Aorta (tissue), 5 donors: ENCODE results near the gene CACNA1D. TPM values are rescaled to one million over a fixed set of nuclear protein-coding genes. Genes with fewer than 3 reads are reported as not detected.

Experiments
- ATAC-seq: fragments of 200-7000 bp; cut with Tn5 transposase; one replicate; pipeline ENCODE4 v1.9.1; 2022; ENCODE audit warnings: moderate library complexity; ENCODE audit not compliant: low FRiP score
- DNase-seq, 2 donors: peaks; one replicate each; pipeline ENCODE4 v3.0.0-alpha.2; 2020
- H3K27ac ChIP-seq, 2 donors: one replicate each; pipeline ENCODE4 v1.5.1; 2013; ENCODE audit warnings: low read length in 2 of 2, mild to moderate bottlenecking in 2 of 2, moderate library complexity in 2 of 2, control low read depth in 1 of 2, inconsistent platforms in 1 of 2, low read depth in 1 of 2
- H3K27me3 ChIP-seq, 2 donors: one replicate each; pipeline ENCODE4 v1.6.1; 2013; ENCODE audit warnings: control low read depth in 1 of 2, low read length in 1 of 2, mild to moderate bottlenecking in 1 of 2, moderate library complexity in 1 of 2; ENCODE audit not compliant: insufficient read depth in 2 of 2, control insufficient read depth in 1 of 2
- H3K36me3 ChIP-seq, 2 donors: one replicate each; pipeline ENCODE4 v1.6.1; 2013; ENCODE audit warnings: control low read depth in 1 of 2, low read length in 1 of 2, mild to moderate bottlenecking in 1 of 2; ENCODE audit not compliant: insufficient read depth in 2 of 2, control insufficient read depth in 1 of 2
- H3K4me1 ChIP-seq, 2 donors: one replicate each; pipeline ENCODE4 v1.6.1; 2013; ENCODE audit warnings: low read length in 2 of 2, control low read depth in 1 of 2, mild to moderate bottlenecking in 1 of 2, moderate library complexity in 1 of 2; ENCODE audit not compliant: insufficient read depth in 2 of 2, control insufficient read depth in 1 of 2
- H3K4me3 ChIP-seq, 2 donors: one replicate each; pipeline ENCODE4 v1.5.1; 2013; ENCODE audit warnings: low read length in 2 of 2, control low read depth in 1 of 2, mild to moderate bottlenecking in 1 of 2
- H3K9me3 ChIP-seq: one replicate; pipeline ENCODE4 v1.6.1; 2013; ENCODE audit warnings: mild to moderate bottlenecking, low read length; ENCODE audit not compliant: control insufficient read depth
- WGBS, 2 donors: extraction: QIAGEN DNeasy Blood & Tissue Kit; methylation state at CpG; one replicate each; pipeline ENCODE4 v1.1.7; 2013; 5-methylcytosine and 5-hydroxymethylcytosine counted together
- intact Hi-C, 2 donors: fragments of 100-400 bp; cut with DNase I; formaldehyde crosslinking; loops; one replicate each; pipeline versions ENCODE4 v1.14.2 to v1.15.0; 2022
- polyA plus RNA-seq, 2 donors: library from polyadenylated mRNA; stranded (reverse); fragments of 200-250 nt; gene quantifications; one replicate each; pipeline ENCODE4 v1.2.3, GENCODE V29; 2013
- total RNA-seq, 2 donors: library from RNA; stranded (reverse); fragmentation: NEBNext Ultra II Directional; extraction: Animal tissue kit (Norgen Biotek cat#: 25700); gene quantifications; one replicate each; pipeline ENCODE4 v1.2.1, GENCODE V29; 2021
- donor health status: healthy with polysubstance abuse.
- donor health status: Bipolar disorder and iron deficiency.
- donor health status: DM: no; HTN: no; CAD: no.
- donor health status: DM: no; HTN: no; CAD: no.
- donor health status: DM: yes; HTN: yes; CAD: no.

CACNA1D gene
- total and polyA plus RNA-seq, 4 donors = 0.25 to 7.4 (median 0.78) TPM; not detected in 1

DNA sequence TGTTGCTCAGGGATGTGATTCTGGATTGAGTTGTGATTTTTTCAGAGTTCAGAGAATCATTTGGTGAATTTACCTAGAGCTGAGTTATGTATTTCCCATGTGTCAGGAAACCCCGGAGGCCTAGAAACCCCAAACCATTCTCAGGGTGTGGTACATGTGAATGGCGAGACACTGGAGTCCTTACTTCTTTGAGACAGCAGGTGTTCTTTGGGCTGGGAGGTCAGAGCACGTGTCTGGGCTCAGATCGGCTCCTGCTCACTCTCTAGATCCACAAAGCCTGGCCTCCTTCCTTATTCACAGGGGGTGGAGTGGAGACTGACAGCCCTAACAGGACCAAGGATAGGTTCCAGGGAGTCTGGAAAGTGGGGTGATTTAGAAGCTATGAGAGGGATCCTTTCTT, 206.0 kb downstream of the CACNA1D start:
- DNase-seq (no peak), ATAC-seq (no peak)
- WGBS, 2 donors = 76 to 81% methylated on average over 4 of the region's 4 CpGs
- no peaks in the 10 kb centered on the region for H3K27me3 ChIP-seq
- H3K27ac ChIP-seq = no peak overlapping the region
- H3K4me1 ChIP-seq = no peaks in the 10 kb centered on the region
- H3K4me3 ChIP-seq = no peak overlapping the region
- H3K9me3 ChIP-seq = no peaks in the 10 kb centered on the region
- no peaks in the 10 kb centered on the region for H3K36me3 ChIP-seq
- intact Hi-C loops = no loop called here

GRCh38 chr3:53702776-53703530, 208.5 kb downstream of the CACNA1D start:
- H3K36me3 ChIP-seq = no peaks in the 10 kb centered on the region
- no peaks in the 10 kb centered on the region for H3K27me3 ChIP-seq
- no peaks in the 10 kb centered on the region for H3K9me3 ChIP-seq
- H3K4me1 ChIP-seq = no peaks in the 10 kb centered on the region
- 88 to 91% methylated on average over 14 of the region's 14 CpGs for WGBS, 2 donors
- no peak for ATAC-seq
- no peak overlapping the region for H3K4me3 ChIP-seq
- no peak for DNase-seq
- intact Hi-C loops = no loop called here
- no peak overlapping the region for H3K27ac ChIP-seq

- DNase-seq = no peak
- WGBS, 2 donors = 86 to 91% methylated on average over 14 of the region's 14 CpGs
- no peak for ATAC-seq
- Histone ChIP-seq H3K4me3 (no peak overlapping the region), H3K9me3 (no peaks in the 10 kb centered on the region), H3K27me3 (no peaks in the 10 kb centered on the region), H3K36me3 (no peaks in the 10 kb centered on the region), H3K4me1 (no peaks in the 10 kb centered on the region), H3K27ac (no peak overlapping the region)
- intact Hi-C loops = no loop called here
Measured at GRCh38 chr3:53703630-53704362, 209.4 kb downstream of the CACNA1D start.

- Histone ChIP-seq H3K4me1 (no peaks in the 10 kb centered on the region), H3K27ac (no peak overlapping the region), H3K9me3 (no peaks in the 10 kb centered on the region), H3K4me3 (no peak overlapping the region), H3K36me3 (no peaks in the 10 kb centered on the region), H3K27me3 (no peaks in the 10 kb centered on the region)
- WGBS, 2 donors = 84 to 86% methylated on average over 4 of the region's 4 CpGs
- intact Hi-C loops = no loop called here
- ATAC-seq (no peak), DNase-seq (no peak)
Measured at GRCh38 chr3:53704363-53704725, 209.9 kb downstream of the CACNA1D start.

DNA sequence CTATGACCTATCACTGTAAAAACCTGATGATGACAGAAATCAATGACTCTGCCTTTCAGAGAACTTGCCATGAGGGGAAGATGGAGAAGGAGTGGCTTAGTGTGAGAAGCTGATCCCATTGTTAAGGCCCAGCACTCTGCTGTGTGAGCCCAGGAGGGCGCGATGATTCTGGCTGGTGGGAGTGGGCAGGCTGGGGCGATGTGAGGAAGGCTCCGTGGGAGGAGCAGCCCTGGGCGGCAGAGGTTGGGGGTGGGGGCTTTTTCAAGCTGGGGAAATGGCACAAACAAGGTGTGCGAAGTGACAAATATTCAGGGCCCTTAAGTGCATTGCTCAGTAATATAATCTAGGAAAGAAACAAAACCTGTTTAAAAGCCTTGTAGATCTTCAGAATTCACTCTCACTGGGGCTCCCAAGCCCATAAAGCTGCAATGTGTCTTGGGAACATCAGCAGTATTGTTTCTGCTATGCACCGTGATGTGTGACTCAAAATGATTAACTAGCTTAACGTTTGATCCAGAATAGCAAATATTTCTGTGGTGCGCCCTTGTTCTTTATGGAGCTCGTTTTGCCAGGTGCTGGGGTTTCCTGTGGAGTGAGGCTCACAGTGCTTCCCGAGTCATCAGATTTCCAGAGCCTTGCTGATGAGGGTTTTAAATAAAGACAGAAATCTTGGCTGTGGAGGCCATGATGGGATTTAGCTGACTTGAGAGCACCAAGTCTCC, 210.8 kb downstream of the CACNA1D start:
- H3K9me3 ChIP-seq = no peaks in the 10 kb centered on the region
- WGBS, 2 donors = 77 to 82% methylated on average over 11 of the region's 11 CpGs
- intact Hi-C loops = no loop called here
- H3K4me3 ChIP-seq = no peak overlapping the region
- H3K27me3 ChIP-seq = no peaks in the 10 kb centered on the region
- no peak for ATAC-seq
- no peaks in the 10 kb centered on the region for H3K4me1 ChIP-seq
- H3K27ac ChIP-seq = no peak overlapping the region
- no peaks in the 10 kb centered on the region for H3K36me3 ChIP-seq
- no peak for DNase-seq

GRCh38 chr3:53705774-53706173, 211.4 kb downstream of the CACNA1D start:
- H3K27ac ChIP-seq = no peak overlapping the region
- no peaks in the 10 kb centered on the region for H3K9me3 ChIP-seq
- ATAC-seq = no peak
- WGBS, 2 donors = 85 to 86% methylated on average over 4 of the region's 4 CpGs
- DNase-seq = no peak
- no peak overlapping the region for H3K4me3 ChIP-seq
- no peaks in the 10 kb centered on the region for H3K27me3 ChIP-seq
- no peaks in the 10 kb centered on the region for H3K36me3 ChIP-seq
- no peaks in the 10 kb centered on the region for H3K4me1 ChIP-seq
- intact Hi-C loops = no loop called here

DNA sequence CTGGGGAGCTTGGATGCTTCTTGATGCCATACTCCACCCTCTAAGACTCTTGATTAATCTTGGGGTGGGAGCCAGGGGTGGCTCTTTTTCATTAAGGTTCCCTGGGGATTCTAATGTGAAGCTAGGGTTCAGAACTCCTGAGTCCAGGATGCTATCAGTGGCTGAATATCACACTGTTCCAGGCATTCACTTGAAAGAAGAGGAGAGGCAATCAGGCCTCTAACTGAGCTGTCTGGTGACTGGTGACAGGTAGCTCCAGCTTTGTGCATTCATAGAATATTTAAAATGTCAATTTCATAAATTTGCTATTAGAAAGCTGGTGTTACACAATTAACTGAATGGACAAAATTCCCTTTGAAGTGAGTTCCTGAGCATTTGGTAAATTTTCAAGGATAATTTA, 212.8 kb downstream of the CACNA1D start:
- Histone ChIP-seq H3K4me3 (no peak overlapping the region), H3K27ac (no peak overlapping the region), H3K9me3 (no peaks in the 10 kb centered on the region), H3K36me3 (no peaks in the 10 kb centered on the region), H3K27me3 (no peaks in the 10 kb centered on the region), H3K4me1 (no peaks in the 10 kb centered on the region)
- DNase-seq (no peak), ATAC-seq (no peak)
- intact Hi-C loops = no loop called here

- intact Hi-C loops = no loop called here
- WGBS, 2 donors = 60 to 69% methylated on average over 4 of the region's 4 CpGs
- no peak for ATAC-seq
Measured at GRCh38 chr3:53708001-53708621, 213.7 kb downstream of the CACNA1D start.

More at GRCh38 chr3:53708001-53708621, 213.7 kb downstream of the CACNA1D start:
- no peaks in the 10 kb centered on the region for H3K9me3 ChIP-seq
- H3K4me3 ChIP-seq = no peak overlapping the region
- H3K27me3 ChIP-seq = no peaks in the 10 kb centered on the region
- H3K36me3 ChIP-seq = no peaks in the 10 kb centered on the region
- no peak overlapping the region for H3K27ac ChIP-seq
- no peaks in the 10 kb centered on the region for H3K4me1 ChIP-seq
- no peak for DNase-seq
